D721Med (cell line): ENCODE data around the gene RRAS2.

Experiments
- DNase-seq: peaks from one replicate; pipeline ENCODE4 v3.0.0; 2011; ENCODE audit warnings: low spot score; ENCODE audit not compliant: insufficient read length
- FAIRE-seq: peaks from 2 replicates; lab custom pipeline; 2011; peaks lifted over from hg19 to GRCh38; lab: Jason Lieb, UNC
- CTCF ChIP-seq: IDR thresholded peaks from 2 replicates; pipeline ENCODE4 v1.5.1; 2012; ENCODE audit warnings: mild to moderate bottlenecking, control low read depth; ENCODE audit not compliant: insufficient read depth; ENCODE audit errors: missing control alignments

RRAS2 gene

GRCh38 chr11:14308897-14309387, 50.0 kb downstream of the RRAS2 start:
- DNase-seq (no peak), FAIRE-seq (no peak)
- no peak for TF ChIP-seq CTCF

- DNase-seq (no peak), FAIRE-seq (no peak)
- peak; percentile 62 for TF ChIP-seq CTCF
These were observed 50.7 kb downstream of the RRAS2 start for GRCh38 chr11:14308114-14308896.

DNA sequence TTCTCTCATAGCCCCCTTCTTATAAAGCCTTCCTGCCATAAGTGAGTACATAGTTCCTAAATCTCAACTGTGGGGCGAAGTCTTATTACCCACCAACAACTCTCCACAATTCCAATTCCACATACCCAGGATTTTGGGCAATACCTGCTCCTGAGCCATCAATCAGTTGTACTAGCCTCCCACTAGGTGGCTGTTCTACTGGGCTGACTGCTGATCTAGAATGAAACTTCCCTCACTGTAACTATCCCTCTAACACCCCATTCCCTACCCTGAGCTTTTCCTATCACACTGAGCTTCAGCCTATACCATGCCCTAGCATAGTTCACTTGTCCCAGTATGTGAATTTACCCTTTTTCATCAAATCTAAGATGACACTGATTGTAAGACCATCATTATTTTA, 52.5 kb downstream of the RRAS2 start:
- no peak for TF ChIP-seq CTCF
- FAIRE-seq (no peak), DNase-seq (no peak)

DNA sequence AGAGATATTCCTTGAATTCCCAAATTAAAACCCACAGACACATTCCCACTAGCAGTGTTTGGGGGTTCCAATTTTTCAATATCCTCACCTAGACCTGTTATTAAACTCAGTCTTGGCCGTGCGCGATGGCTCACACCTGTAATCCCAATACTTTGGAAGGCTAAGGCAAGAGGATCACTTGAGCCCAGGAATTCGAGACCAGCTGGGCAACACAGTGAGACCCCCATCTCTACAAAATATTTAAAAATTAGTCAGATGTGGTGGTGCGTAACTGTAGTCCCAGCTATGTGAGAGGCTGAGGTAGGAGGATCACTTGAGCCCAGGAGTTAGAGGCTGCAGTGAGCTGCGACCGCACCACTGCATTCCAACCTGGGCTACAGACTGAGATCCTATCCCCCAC, 53.3 kb downstream of the RRAS2 start:
- TF ChIP-seq CTCF = no peak
- DNase-seq (no peak), FAIRE-seq (no peak)

GRCh38 chr11:14304601-14305000, 54.4 kb downstream of the RRAS2 start:
- FAIRE-seq = no peak

GRCh38 chr11:14300661-14301304, 58.2 kb downstream of the RRAS2 start:
- DNase-seq = no peak
- FAIRE-seq = no peak
- peak; percentile 45 for TF ChIP-seq CTCF

More at GRCh38 chr11:14304601-14305000, 54.4 kb downstream of the RRAS2 start:
- no peak for DNase-seq
- no peak for TF ChIP-seq CTCF

- FAIRE-seq (no peak), DNase-seq (no peak)
- TF ChIP-seq CTCF = no peak
These were observed 59.1 kb downstream of the RRAS2 start for GRCh38 chr11:14299921-14300320.
